Activated naive CD8-positive, alpha-beta T cell treated with anti-CD3 and anti-CD28 coated beads, Interleukin-2, amount 10 ng/mL, durations not matched to agents 7 days and 5 days (primary cell): Measurements from ENCODE around the gene ZC3H12A. TPM values are rescaled to one million over a fixed set of nuclear protein-coding genes. Genes with fewer than 3 reads are reported as not detected.

Experiments used
- ATAC-seq: fragments of 150-1000 bp; cut with Tn5 transposase; one replicate; pipeline ENCODE4 v1.10.0; 2021; ENCODE audit warnings: low read depth, moderate library complexity
- POLR2A ChIA-PET: fragments of 350-600 bp; sonication (Branson Sonifier 250); formaldehyde crosslinking; loops from one replicate; lab custom pipeline; 2021; ENCODE audit warnings: antibody characterized with exemption; lab: Charles Lee
- DNase-seq: peaks from one replicate; pipeline ENCODE4 v3.0.0; 2021
- H3K27ac Mint-ChIP-seq: one replicate; pipeline ENCODE4 v1.8.0; 2022; ENCODE audit warnings: mild to moderate bottlenecking, mixed read lengths
- H3K27me3 Mint-ChIP-seq: one replicate; pipeline ENCODE4 v1.8.0; 2022; ENCODE audit warnings: mild to moderate bottlenecking, moderate library complexity, mixed read lengths
- H3K36me3 Mint-ChIP-seq: one replicate; pipeline ENCODE4 v1.8.0; 2021; ENCODE audit warnings: mild to moderate bottlenecking, mixed read lengths
- H3K4me1 Mint-ChIP-seq: one replicate; pipeline ENCODE4 v1.8.0; 2021; ENCODE audit warnings: mixed read lengths
- H3K4me3 Mint-ChIP-seq: one replicate; pipeline ENCODE4 v1.8.0; 2022; ENCODE audit warnings: mild to moderate bottlenecking, moderate library complexity, mixed read lengths
- H3K9me3 Mint-ChIP-seq: one replicate; pipeline ENCODE4 v1.8.0; 2021; ENCODE audit warnings: mixed read lengths
- total RNA-seq, 2 experiments: library from RNA; stranded (reverse); gene quantifications; one replicate each; pipeline ENCODE4 v1.2.3, GENCODE V29; 2021

ZC3H12A gene
- total RNA-seq, 2 experiments from 2014 or later = 31.0 to 34.6 TPM

DNA sequence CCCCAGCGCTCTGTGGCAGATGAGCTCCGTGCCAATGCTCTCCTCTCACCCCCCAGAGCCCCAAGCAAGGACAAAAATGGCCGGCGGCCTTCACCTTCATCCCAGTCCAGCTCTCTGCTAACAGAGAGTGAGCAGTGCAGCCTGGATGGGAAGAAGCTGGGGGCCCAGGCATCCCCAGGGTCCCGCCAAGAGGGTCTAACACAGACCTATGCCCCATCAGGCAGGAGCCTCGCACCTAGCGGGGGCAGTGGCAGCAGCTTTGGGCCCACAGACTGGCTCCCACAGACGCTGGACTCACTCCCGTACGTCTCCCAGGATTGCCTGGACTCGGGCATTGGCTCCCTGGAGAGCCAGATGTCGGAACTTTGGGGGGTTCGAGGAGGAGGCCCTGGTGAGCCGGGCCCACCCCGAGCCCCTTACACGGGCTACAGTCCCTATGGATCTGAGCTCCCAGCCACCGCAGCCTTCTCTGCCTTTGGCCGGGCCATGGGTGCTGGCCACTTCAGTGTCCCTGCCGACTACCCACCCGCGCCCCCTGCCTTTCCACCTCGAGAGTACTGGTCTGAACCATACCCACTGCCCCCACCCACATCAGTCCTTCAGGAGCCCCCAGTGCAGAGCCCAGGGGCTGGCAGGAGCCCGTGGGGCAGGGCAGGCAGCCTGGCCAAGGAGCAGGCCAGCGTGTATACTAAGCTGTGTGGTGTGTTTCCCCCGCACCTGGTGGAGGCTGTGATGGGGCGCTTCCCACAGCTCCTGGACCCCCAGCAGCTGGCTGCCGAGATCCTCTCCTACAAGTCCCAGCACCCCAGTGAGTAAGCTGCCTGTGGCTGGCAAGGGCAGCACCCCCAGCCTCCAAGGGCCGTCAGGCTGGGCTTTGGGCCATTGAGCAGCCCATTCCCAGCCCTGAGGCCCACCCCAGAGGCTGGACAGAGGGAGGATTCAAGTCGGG lies 8.7 kb downstream of the ZC3H12A start:
- Mint-ChIP-seq H3K9me3 (no peaks in the 10 kb centered on the region), H3K27ac (no peak overlapping the region), H3K4me1 (peaks cover 27% of the 10 kb centered on the region), H3K36me3 (peaks cover 24% of the 10 kb centered on the region), H3K4me3 (no peak overlapping the region), H3K27me3 (no peaks in the 10 kb centered on the region)
- no peak for DNase-seq
- POLR2A ChIA-PET = interaction anchor here (0.6 to 4.9 kb wide), 2 partner anchors 9 to 23 kb away, joined by 3 to 71 read pairs; partner anchors contain the start of gene ZC3H12A
- no peak for ATAC-seq

DNA sequence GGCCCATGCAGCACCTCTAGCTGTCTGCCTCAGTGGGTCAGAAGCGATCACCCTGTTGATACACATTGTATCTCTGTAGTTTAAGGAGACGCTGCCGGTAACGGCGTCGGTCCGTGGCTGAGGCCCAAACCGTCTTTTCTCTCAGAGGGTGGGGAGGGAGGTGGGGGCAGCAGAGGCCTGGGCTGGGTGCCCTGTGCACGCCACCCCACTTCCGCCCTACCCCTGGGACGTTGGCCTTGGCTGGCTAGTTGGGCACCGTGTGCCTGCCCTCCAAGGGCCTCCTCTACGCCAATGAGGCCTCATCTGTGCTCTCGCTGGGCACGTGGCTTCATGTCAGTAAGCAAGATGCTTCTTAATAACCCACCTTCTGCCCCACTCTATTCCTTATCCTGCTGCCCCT lies 9.4 kb downstream of the ZC3H12A start:
- H3K27me3 Mint-ChIP-seq = no peaks in the 10 kb centered on the region
- peaks cover 19% of the 10 kb centered on the region for H3K36me3 Mint-ChIP-seq
- H3K9me3 Mint-ChIP-seq = no peaks in the 10 kb centered on the region
- no peak for DNase-seq
- POLR2A ChIA-PET = interaction anchor here (0.6 to 4.9 kb wide), 2 partner anchors 9 to 60 kb away, joined by 4 to 71 read pairs; partner anchors contain the start of gene ZC3H12A
- peak overlapping the region; percentile 66 for H3K27ac Mint-ChIP-seq
- H3K4me3 Mint-ChIP-seq = no peak overlapping the region
- ATAC-seq = no peak
- H3K4me1 Mint-ChIP-seq = peaks cover 21% of the 10 kb centered on the region

DNA sequence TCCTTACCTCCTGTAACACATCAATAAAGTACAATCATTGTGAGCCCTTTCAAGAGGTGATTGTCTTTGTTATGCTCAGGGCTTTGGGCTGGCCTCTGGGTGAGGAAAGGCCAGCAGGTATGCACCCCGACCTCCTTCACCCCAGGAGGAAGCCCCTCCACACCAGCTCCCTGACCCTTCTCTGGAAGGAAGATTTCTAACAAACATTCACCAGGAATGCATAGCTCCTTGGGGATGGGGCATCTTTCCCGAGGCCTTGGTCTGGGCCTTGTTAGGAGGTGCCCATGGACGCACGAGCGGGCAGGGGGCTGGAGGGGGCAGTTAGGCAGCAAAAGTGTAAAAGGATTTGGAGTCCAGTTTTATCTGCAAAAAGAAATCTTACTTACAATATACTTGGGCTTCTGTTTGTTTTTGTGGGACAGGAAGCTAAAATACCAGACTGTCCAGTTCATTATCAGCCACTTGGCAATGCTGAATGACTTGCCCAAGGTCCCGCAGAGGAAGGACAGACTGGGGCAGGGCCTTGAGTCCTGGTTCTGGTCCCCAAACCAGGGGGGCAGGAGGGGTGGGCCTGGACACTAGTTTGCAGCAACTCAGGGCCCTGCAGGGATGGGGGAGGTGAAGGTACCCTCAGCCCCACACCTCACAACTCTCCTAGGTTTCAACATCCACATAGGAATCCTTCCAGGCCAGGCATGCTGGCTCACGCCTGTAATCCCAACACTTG lies 10.1 kb downstream of the ZC3H12A start:
- POLR2A ChIA-PET = interaction anchor here (0.6 to 4.9 kb wide), 4 partner anchors 10 to 59 kb away, joined by 4 to 71 read pairs (median 16); partner anchors contain the start of genes MEAF6 and ZC3H12A
- Mint-ChIP-seq H3K9me3 (no peaks in the 10 kb centered on the region), H3K4me1 (peaks cover 16% of the 10 kb centered on the region), H3K27ac (peak overlapping the region; percentile 66), H3K4me3 (no peak overlapping the region), H3K27me3 (no peaks in the 10 kb centered on the region), H3K36me3 (peaks cover 14% of the 10 kb centered on the region)
- DNase-seq = no peak
- no peak for ATAC-seq

DNA sequence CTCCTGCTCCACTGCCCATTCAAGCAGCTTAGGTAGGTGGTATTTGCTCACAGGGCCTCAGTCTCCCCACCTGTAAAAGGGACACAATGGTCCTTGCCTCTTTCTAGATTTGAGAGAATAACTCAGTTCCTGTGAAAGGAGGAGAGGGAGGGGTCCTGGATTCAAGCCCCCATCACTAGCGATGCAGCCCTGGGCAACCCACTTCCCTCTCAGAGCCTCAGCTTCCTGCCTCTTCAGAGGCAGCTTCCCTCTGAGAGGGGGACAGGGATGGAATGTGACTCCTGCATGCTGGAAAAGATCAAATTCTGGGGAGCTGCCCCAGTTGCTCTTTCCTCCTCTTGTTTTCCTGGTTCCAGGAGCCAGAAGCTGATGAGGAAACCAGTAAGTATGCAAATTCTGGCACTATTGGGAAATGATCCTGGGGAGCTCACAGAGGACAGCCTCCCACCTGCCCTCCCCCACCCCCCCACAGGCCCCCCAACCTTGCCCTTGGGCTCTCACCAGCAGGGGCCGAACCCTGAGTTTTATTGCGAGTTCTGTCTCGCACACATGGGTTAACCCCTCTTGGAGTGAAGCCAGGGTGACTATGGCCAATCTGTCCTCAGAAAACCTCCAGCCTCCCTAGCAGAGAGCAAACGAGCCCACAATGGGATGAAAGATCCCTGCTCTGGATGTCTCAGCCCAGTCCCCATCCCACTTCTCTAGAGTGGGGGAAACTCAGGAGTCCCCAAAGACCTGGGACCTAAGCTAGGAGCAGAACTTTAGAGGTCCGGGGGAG lies 11.7 kb downstream of the ZC3H12A start:
- Mint-ChIP-seq H3K27ac (peak overlapping the region; percentile 30), H3K9me3 (no peaks in the 10 kb centered on the region), H3K4me3 (no peak overlapping the region), H3K27me3 (no peaks in the 10 kb centered on the region), H3K4me1 (peaks cover 15% of the 10 kb centered on the region), H3K36me3 (peaks cover 12% of the 10 kb centered on the region)
- no peak for ATAC-seq
- DNase-seq = no peak
- POLR2A ChIA-PET = interaction anchor here (0.7 to 4.9 kb wide), 5 partner anchors 12 to 31 kb away, joined by 5 to 71 read pairs (median 13); partner anchors contain the start of genes MEAF6 and ZC3H12A

DNA sequence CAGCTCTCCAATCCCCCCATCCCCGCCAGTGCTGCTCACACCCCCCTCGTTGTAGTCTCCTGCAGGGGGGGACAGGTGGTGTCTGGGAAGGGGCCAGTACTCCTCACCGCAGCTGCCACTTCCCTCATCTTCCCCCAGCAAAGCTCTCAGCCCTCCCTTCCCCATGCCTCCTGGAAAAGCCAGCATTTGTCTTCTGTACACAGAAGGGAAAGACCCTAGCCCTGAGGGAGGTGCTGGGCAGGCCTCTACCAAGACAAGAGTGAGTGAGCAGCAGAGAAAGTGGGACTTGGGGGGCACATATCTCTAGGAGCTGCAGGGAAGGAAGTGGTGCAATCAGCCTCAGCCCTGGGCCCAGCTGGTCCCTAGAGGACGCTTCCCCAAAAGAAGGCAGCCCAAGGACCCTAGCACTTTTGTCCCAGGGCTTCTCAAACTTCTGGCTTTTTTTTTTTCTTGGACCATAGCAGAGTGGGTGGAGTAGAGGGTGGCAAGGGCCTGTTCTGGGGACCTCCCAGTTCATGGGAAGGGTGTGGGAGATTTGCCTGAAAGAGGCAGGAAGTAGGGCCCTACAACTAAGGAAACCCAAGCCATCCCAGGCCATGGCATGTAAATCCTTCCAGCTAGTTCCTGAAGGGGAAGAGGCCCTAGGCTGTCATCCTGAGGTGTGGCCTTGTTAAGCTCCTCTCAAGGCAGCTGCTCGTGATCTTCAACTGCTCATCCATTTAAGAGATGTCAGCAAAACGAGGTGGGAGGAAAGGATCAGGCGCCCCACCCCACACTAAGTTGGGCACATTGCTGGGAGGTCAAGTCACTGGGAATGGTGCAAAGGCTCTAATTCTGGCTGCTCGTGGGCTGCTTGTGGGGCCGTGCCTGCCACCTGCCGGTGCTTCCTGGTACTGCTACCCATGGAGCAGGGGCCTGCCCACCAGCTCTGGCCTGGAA lies 12.6 kb downstream of the ZC3H12A start:
- Mint-ChIP-seq H3K27me3 (no peaks in the 10 kb centered on the region), H3K36me3 (peaks cover 12% of the 10 kb centered on the region), H3K4me3 (no peak overlapping the region), H3K27ac (peak overlapping the region; percentile 71), H3K4me1 (peaks cover 11% of the 10 kb centered on the region), H3K9me3 (no peaks in the 10 kb centered on the region)
- ATAC-seq (peak; percentile 50), DNase-seq (peak; percentile 88)
- POLR2A ChIA-PET = interaction anchor here (0.6 to 4.9 kb wide), 11 partner anchors 8 to 1341 kb away, joined by 3 to 71 read pairs (median 5); partner anchors contain the start of gene ZC3H12A

DNA sequence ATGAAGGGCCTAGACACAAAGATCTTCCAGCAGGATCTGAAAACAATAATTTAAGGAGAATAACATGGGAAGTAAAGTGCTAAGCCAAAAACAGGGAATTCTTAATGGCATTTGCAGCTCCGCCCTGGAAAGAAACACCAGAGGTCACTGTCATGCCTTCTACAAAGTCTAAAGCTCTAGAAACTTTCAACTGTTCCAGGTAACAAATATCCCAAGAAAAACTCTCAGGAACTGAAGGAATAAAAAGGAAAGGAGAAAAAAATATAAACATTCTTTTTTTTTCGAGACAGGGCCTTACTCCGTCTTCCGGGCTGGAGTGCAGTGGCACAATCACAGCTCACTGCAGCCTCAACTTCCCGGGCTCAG lies 13.2 kb downstream of the ZC3H12A start:
- POLR2A ChIA-PET = interaction anchor here (0.6 to 4.9 kb wide), 9 partner anchors 9 to 336 kb away, joined by 3 to 71 read pairs (median 3); partner anchors contain the start of genes MEAF6 and ZC3H12A
- DNase-seq = no peak
- Mint-ChIP-seq H3K4me3 (no peak overlapping the region), H3K4me1 (peaks cover 11% of the 10 kb centered on the region), H3K27me3 (no peaks in the 10 kb centered on the region), H3K9me3 (no peaks in the 10 kb centered on the region), H3K27ac (peak overlapping the region; percentile 71), H3K36me3 (peaks cover 9% of the 10 kb centered on the region)
- ATAC-seq = no peak

DNA sequence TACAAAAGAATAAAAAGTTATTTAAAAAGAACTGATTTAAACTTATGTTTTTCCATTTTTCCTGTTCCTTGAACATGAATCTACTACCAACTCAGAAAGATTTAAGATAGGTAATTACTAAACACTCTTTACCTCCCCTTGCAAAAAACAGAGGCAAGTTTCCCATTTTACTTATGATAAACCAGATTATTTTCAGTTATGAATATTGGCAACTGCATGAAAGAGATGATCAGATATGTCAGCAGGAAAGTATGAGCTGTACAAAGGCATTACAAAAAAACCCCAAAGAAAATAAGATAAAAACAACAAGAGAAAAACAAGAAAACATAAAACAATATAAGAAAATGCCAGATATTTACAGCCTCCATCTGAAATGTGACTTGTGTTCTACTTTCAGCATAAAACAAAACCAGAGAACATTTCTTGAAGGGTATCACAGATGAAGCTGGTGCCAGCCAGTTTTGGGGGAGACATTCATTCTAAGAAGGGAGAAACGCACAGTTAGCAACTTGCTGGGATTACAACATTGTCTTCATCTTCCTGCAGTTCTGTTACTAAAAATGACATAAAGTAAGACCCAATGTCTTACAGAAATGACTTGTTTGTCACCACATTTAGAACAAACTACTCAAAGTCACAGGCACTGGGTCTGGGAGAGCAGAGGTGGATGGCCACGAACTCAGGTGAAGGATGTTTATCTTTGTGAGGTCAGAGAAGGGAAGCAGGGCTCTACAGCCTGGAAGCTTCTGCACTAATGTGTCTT lies 19.1 kb downstream of the ZC3H12A start:
- no peak for ATAC-seq
- Mint-ChIP-seq H3K4me1 (no peaks in the 10 kb centered on the region), H3K27me3 (no peaks in the 10 kb centered on the region), H3K36me3 (peaks cover 13% of the 10 kb centered on the region), H3K4me3 (no peak overlapping the region), H3K9me3 (no peaks in the 10 kb centered on the region), H3K27ac (no peak overlapping the region)
- no peak for DNase-seq
- POLR2A ChIA-PET = interaction anchor here (1.7 kb wide), 1 partner anchor 25 kb away, joined by 6 read pairs; no protein-coding TSS in a partner anchor

DNA sequence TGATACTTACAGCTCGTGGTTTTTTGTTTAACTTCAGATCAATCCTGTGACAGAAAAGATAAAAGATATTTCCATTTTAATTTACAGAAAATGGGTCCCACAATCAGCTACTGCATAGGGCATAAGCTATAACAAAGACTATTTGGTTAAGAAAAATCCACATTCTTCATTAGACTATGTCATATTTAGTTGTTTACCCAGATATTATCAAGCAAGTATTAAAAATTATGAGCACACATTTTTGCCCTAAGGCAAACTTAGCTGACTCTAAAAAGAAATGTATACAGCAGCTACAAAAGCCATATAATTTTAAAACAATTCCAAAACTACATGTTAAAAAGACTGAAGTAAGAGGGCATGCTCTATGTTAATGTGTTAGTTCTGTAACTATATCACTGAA lies 21.5 kb downstream of the ZC3H12A start:
- ATAC-seq = no peak
- POLR2A ChIA-PET = interaction anchor here (1.0 kb wide), 1 partner anchor 11 kb away, joined by 4 read pairs; no protein-coding TSS in a partner anchor
- Mint-ChIP-seq H3K4me1 (no peaks in the 10 kb centered on the region), H3K36me3 (peaks cover 21% of the 10 kb centered on the region), H3K27me3 (no peaks in the 10 kb centered on the region), H3K27ac (no peak overlapping the region), H3K4me3 (no peak overlapping the region), H3K9me3 (no peaks in the 10 kb centered on the region)
- no peak for DNase-seq

DNA sequence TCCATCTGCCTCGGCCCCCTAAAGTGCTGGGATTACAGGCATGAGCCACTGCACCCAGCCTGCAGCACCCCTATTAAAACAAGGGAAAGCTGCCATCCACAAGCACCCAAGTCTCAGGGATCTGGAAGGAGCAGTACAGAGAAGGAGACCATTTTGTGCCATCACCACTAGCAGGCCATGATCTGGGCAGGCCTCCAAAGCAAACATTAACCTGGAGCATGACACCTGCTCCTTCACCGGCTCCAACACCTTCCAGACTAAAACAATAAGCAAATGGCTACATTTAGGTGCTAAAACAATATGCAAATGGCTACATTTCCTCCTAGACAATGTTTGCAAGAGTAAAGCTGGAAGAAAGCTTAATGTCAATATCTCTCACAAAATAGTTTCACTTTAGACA lies 23.5 kb downstream of the ZC3H12A start:
- no peak for ATAC-seq
- Mint-ChIP-seq H3K4me1 (no peaks in the 10 kb centered on the region), H3K9me3 (no peaks in the 10 kb centered on the region), H3K27ac (no peak overlapping the region), H3K27me3 (no peaks in the 10 kb centered on the region), H3K36me3 (peaks cover 21% of the 10 kb centered on the region), H3K4me3 (no peak overlapping the region)
- POLR2A ChIA-PET = no interaction called here
- no peak for DNase-seq

DNA sequence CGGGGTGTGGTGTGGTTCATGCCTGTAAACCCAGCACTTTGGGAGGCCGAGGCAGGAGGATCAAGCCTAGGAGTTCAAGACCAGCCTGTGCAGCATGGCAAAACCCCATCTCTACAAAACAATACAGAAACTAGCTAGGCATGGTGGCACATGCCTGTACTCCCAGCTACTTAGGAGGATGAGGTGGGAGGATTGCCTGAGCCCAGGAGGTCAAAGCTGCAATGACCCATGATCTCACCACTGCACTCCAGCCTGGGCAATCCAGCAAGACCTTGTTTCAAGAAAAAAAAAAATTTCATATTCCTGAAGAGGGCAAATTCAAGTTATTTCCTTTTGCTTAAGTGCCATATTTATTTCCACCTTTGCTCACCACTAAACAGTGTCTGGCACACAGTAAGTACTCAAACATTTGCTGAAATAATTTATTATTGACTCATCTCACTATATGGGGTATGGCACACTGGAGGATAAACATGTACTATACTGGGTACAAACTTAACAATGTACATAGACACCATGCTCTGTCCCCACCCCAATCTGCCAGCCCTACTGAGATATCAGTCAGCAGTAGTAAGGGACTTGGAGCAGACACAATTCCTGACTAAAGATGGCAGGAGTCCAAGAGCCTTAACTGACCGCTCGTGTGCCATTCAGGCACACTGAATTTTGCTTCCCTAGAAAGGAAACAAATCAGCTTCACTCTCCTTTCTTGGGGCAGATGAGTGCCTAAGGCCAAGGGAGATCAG lies 24.7 kb downstream of the ZC3H12A start:
- ATAC-seq (no peak), DNase-seq (no peak)
- Mint-ChIP-seq H3K36me3 (peaks cover 15% of the 10 kb centered on the region), H3K4me1 (no peaks in the 10 kb centered on the region), H3K27ac (no peak overlapping the region), H3K4me3 (no peak overlapping the region), H3K9me3 (no peaks in the 10 kb centered on the region), H3K27me3 (no peaks in the 10 kb centered on the region)
- POLR2A ChIA-PET = no interaction called here

DNA sequence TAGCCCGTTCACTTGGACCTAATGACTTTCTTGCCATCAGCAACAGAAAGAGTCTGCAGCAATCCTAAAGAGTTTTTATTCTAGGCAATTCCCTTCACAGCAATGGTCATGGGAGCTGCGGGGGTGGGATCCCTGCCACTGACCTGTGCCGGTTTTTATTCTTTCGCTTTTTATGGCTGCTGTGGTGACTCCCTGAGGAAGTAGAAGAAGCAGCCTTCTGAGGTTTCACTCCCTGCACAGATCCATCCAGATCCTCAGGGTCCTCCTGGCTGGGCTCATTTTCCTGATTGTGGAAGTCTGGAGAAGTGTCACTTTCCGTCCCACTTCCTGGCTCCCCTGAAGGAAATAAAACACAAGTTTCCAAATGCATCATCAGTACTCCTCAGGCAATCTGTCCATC lies 27.3 kb downstream of the ZC3H12A start:
- no peak for DNase-seq
- no peak for ATAC-seq
- H3K36me3 Mint-ChIP-seq = peaks cover 29% of the 10 kb centered on the region

More for the DNA sequence above, 27.3 kb downstream of the ZC3H12A start:
- Mint-ChIP-seq H3K4me3 (no peak overlapping the region), H3K4me1 (peaks cover 2% of the 10 kb centered on the region), H3K27ac (no peak overlapping the region), H3K27me3 (no peaks in the 10 kb centered on the region), H3K9me3 (no peaks in the 10 kb centered on the region)
- POLR2A ChIA-PET = no interaction called here
